ENCODE data around the gene TAF5. TPM values are rescaled to one million over a fixed set of nuclear protein-coding genes. Genes with fewer than 3 reads are reported as not detected.

TAF5 gene
- total RNA-seq, 2 experiments from 2014 or later: 15.3 to 16.8 TPM

GRCh38 chr10:103367379-103367781 is 396 bp upstream of the TAF5 start:
- CTCF ChIA-PET: interaction anchor here (0.7 to 1.8 kb wide), 4 partner anchors 9 to 18 kb away, joined by 3 to 7 read pairs (median 6); partner anchors contain the start of gene PCGF6
- H3K27ac Mint-ChIP-seq: peak overlapping the region; percentile 86

GRCh38 chr10:103373544-103373943 is 5.8 kb downstream of the TAF5 start:
- no peak overlapping the region for H3K4me3 Mint-ChIP-seq
- H3K27ac Mint-ChIP-seq: peak overlapping the region; percentile 1
- no peak for DNase-seq
- no peak for ATAC-seq
- H3K27me3 Mint-ChIP-seq: no peaks in the 10 kb centered on the region
- no peaks in the 10 kb centered on the region for H3K9me3 Mint-ChIP-seq (ENCODE audit: low read depth)
- CTCF ChIA-PET: interaction anchor here (1.7 kb wide), 1 partner anchor 15 kb away, joined by 3 read pairs; no protein-coding TSS in a partner anchor
- H3K4me1 Mint-ChIP-seq: peaks cover 31% of the 10 kb centered on the region
- H3K36me3 Mint-ChIP-seq: peaks cover 31% of the 10 kb centered on the region

More at GRCh38 chr10:103367379-103367781, 396 bp upstream of the TAF5 start:
- DNase-seq (no peak), ATAC-seq (no peak)
- no peaks in the 10 kb centered on the region for H3K9me3 Mint-ChIP-seq (ENCODE audit: low read depth)
- peak overlapping the region; percentile 87 for H3K4me3 Mint-ChIP-seq
- H3K27me3 Mint-ChIP-seq: no peaks in the 10 kb centered on the region
- H3K4me1 Mint-ChIP-seq: peaks cover 28% of the 10 kb centered on the region
- peaks cover 10% of the 10 kb centered on the region for H3K36me3 Mint-ChIP-seq

- H3K27ac Mint-ChIP-seq: no peak overlapping the region
- CTCF ChIA-PET: no interaction called here
Observed at GRCh38 chr10:103374263-103374662, 6.5 kb downstream of the TAF5 start.

GRCh38 chr10:103382769-103383168 is 15.0 kb downstream of the TAF5 start:
- Mint-ChIP-seq H3K36me3 (peaks cover 52% of the 10 kb centered on the region), H3K4me3 (no peak overlapping the region), H3K4me1 (peaks cover 4% of the 10 kb centered on the region), H3K27me3 (no peaks in the 10 kb centered on the region), H3K27ac (no peak overlapping the region), H3K9me3 (ENCODE audit: low read depth) (no peaks in the 10 kb centered on the region)
- DNase-seq (no peak), ATAC-seq (no peak)
- CTCF ChIA-PET: interaction anchor here (1.0 kb wide), 1 partner anchor 14 kb away, joined by 3 read pairs; the partner anchor contains the start of gene TAF5

More at GRCh38 chr10:103374263-103374662, 6.5 kb downstream of the TAF5 start:
- DNase-seq (no peak), ATAC-seq (no peak)
- Mint-ChIP-seq H3K36me3 (peaks cover 32% of the 10 kb centered on the region), H3K4me1 (peaks cover 27% of the 10 kb centered on the region), H3K9me3 (ENCODE audit: low read depth) (no peaks in the 10 kb centered on the region), H3K4me3 (no peak overlapping the region), H3K27me3 (no peaks in the 10 kb centered on the region)

DNA sequence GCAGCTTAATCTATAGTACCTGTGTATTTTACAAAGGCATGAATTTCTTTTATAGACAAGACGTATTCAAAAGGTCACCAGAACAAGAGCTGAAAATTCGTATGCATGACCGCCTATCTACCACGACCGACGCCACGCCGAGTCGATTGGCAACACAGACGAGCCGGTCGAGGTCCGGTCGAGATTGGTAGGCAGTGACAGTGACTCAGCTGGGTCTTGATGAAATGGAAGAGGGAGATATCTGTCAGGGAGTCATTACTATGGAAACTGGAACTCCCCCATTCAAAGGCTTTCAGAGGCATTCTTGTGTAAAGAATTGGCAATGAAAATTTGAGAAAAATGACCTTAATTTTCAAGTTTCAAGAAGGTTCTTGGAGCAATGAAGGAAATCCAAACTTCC is 26.4 kb downstream of the TAF5 start:
- DNase-seq (no peak), ATAC-seq (no peak)
- H3K9me3 Mint-ChIP-seq (ENCODE audit: low read depth): no peaks in the 10 kb centered on the region
- CTCF ChIA-PET: interaction anchor here (0.9 kb wide), 1 partner anchor 11 kb away, joined by 3 read pairs; no protein-coding TSS in a partner anchor
- peaks cover 54% of the 10 kb centered on the region for H3K4me1 Mint-ChIP-seq
- H3K36me3 Mint-ChIP-seq: peaks cover 30% of the 10 kb centered on the region
- H3K27ac Mint-ChIP-seq: peak overlapping the region; percentile 43
- no peak overlapping the region for H3K4me3 Mint-ChIP-seq
- H3K27me3 Mint-ChIP-seq: no peaks in the 10 kb centered on the region

- peaks cover 63% of the 10 kb centered on the region for H3K4me1 Mint-ChIP-seq
- DNase-seq (no peak), ATAC-seq (peak; percentile 1)
- peak overlapping the region; percentile 98 for H3K4me3 Mint-ChIP-seq
- H3K36me3 Mint-ChIP-seq: peaks cover 36% of the 10 kb centered on the region
- H3K27ac Mint-ChIP-seq: peak overlapping the region; percentile 92
- no peaks in the 10 kb centered on the region for H3K27me3 Mint-ChIP-seq
- no peaks in the 10 kb centered on the region for H3K9me3 Mint-ChIP-seq (ENCODE audit: low read depth)
- CTCF ChIA-PET: interaction anchor here (0.8 to 1.7 kb wide), 9 partner anchors 19 to 478 kb away, joined by 3 to 10 read pairs (median 3); partner anchors contain the start of gene PCGF6
Observed at GRCh38 chr10:103395754-103396066, 27.9 kb downstream of the TAF5 start.

GRCh38 chr10:103396067-103396788 is 28.5 kb downstream of the TAF5 start, which contains the start of the genes ATP5MK and PDCD11:
Gene ATP5MK (minus strand): TSS chr10:103396475. CDS start chr10:103392457, 4,018 bp downstream.
Gene PDCD11 (plus strand): TSS chr10:103396626. CDS start chr10:103398427, 1,801 bp downstream.
- H3K27ac Mint-ChIP-seq: peak within 1 kb of the TSS; percentile 92

GRCh38 chr10:103396789-103397087 is 29.0 kb downstream of the TAF5 start:
- peaks cover 33% of the 10 kb centered on the region for H3K36me3 Mint-ChIP-seq
- H3K4me3 Mint-ChIP-seq: peak overlapping the region; percentile 98
- H3K27me3 Mint-ChIP-seq: no peaks in the 10 kb centered on the region
- no peaks in the 10 kb centered on the region for H3K9me3 Mint-ChIP-seq (ENCODE audit: low read depth)
- ATAC-seq (no peak), DNase-seq (no peak)
- peaks cover 62% of the 10 kb centered on the region for H3K4me1 Mint-ChIP-seq
- H3K27ac Mint-ChIP-seq: peak overlapping the region; percentile 92
- CTCF ChIA-PET: interaction anchor here (0.8 to 3.3 kb wide), 6 partner anchors 11 to 86 kb away, joined by 3 to 11 read pairs (median 6); partner anchors contain the start of gene PCGF6

More at GRCh38 chr10:103396067-103396788, 28.5 kb downstream of the TAF5 start, which contains the start of the genes ATP5MK and PDCD11:
- H3K9me3 Mint-ChIP-seq (ENCODE audit: low read depth): no peaks in the 10 kb centered on the region
- no peaks in the 10 kb centered on the region for H3K27me3 Mint-ChIP-seq
- DNase-seq (peak; percentile 98), ATAC-seq (peak; percentile 99)
- H3K4me3 Mint-ChIP-seq: peak within 1 kb of the TSS; percentile 98
- H3K4me1 Mint-ChIP-seq: peaks cover 62% of the 10 kb centered on the region
- peaks cover 35% of the 10 kb centered on the region for H3K36me3 Mint-ChIP-seq
- CTCF ChIA-PET: interaction anchor here (0.8 to 3.3 kb wide), 11 partner anchors 11 to 479 kb away, joined by 3 to 11 read pairs (median 3); partner anchors contain the start of gene PCGF6

DNA sequence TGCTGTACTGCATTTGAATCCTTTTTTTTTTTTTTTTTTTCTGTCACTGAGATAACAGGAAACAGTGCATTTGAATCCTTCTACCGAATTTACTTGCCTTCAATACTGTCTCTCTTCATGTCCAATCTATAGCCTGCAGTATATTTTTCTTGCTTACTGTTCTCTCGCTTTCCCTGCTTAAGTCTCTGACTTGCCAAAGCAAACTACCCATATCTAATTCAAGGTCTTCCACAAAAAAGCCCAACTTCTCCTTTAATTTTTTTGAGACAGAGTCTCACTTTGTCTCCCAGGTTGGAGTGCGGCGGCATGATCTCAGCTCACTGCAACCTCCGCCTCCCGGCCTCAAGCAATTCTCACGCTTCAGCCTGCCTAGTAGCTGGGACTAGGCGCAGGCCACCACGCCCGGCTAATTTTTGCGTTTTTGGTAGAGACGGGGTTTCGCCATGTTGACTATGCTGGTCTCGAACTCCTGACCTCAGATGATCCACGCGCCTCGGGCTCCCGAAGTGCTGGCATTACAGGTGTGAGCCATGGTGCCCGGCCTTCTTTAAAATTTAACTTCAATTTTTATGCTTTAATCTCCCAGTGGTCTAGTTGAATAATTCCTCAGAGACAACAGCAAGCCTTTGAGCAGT is 29.5 kb downstream of the TAF5 start:
- peaks cover 34% of the 10 kb centered on the region for H3K36me3 Mint-ChIP-seq
- H3K4me1 Mint-ChIP-seq: peaks cover 62% of the 10 kb centered on the region
- DNase-seq (no peak), ATAC-seq (no peak)
- peak overlapping the region; percentile 98 for H3K4me3 Mint-ChIP-seq
- no peaks in the 10 kb centered on the region for H3K27me3 Mint-ChIP-seq
- peak overlapping the region; percentile 92 for H3K27ac Mint-ChIP-seq
- CTCF ChIA-PET: interaction anchor here (1.5 to 3.3 kb wide), 4 partner anchors 10 to 120 kb away, joined by 4 to 11 read pairs (median 8); partner anchors contain the start of genes INA and PCGF6
- no peaks in the 10 kb centered on the region for H3K9me3 Mint-ChIP-seq (ENCODE audit: low read depth)

- ATAC-seq (no peak), DNase-seq (no peak)
- H3K4me1 Mint-ChIP-seq: peaks cover 2% of the 10 kb centered on the region
- CTCF ChIA-PET: interaction anchor here (5.9 to 9.4 kb wide), 2 partner anchors 63 to 73 kb away, joined by 60 to 175 read pairs; partner anchors contain the start of gene CALHM3
- H3K27me3 Mint-ChIP-seq: no peaks in the 10 kb centered on the region
- H3K36me3 Mint-ChIP-seq: peaks cover 55% of the 10 kb centered on the region
- no peak overlapping the region for H3K27ac Mint-ChIP-seq
- H3K4me3 Mint-ChIP-seq: no peak overlapping the region
- no peaks in the 10 kb centered on the region for H3K9me3 Mint-ChIP-seq (ENCODE audit: low read depth)
Observed at GRCh38 chr10:103413564-103413963, 45.8 kb downstream of the TAF5 start.

DNA sequence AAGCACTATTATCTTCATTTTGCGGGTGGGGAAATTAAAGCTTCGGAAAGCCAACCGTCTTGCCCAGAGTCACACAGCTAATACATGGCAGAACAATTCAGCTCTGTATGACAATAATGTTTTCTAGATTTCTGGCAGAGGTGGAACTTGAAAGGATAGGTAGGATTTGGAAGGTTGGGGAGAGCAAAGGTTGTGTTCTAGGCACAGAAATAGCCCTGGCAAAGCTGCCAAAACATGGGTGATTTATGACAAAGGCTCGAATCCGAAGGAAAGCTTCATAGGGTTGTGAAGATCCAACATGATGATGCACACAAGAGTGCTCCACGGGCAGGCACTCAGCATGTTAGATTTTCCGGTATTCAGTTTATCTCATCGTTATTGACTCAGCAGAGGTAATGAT is 47.8 kb downstream of the TAF5 start:
- Mint-ChIP-seq H3K27ac (no peak overlapping the region), H3K27me3 (no peaks in the 10 kb centered on the region), H3K9me3 (ENCODE audit: low read depth) (no peaks in the 10 kb centered on the region), H3K4me1 (peaks cover 2% of the 10 kb centered on the region), H3K36me3 (peaks cover 58% of the 10 kb centered on the region), H3K4me3 (no peak overlapping the region)
- CTCF ChIA-PET: interaction anchor here (1.0 to 9.4 kb wide), 14 partner anchors 9 to 270 kb away, joined by 3 to 175 read pairs (median 8); partner anchors contain the start of genes ATP5MK, CALHM2, CALHM3 and NEURL1
- ATAC-seq (no peak), DNase-seq (no peak)

DNA sequence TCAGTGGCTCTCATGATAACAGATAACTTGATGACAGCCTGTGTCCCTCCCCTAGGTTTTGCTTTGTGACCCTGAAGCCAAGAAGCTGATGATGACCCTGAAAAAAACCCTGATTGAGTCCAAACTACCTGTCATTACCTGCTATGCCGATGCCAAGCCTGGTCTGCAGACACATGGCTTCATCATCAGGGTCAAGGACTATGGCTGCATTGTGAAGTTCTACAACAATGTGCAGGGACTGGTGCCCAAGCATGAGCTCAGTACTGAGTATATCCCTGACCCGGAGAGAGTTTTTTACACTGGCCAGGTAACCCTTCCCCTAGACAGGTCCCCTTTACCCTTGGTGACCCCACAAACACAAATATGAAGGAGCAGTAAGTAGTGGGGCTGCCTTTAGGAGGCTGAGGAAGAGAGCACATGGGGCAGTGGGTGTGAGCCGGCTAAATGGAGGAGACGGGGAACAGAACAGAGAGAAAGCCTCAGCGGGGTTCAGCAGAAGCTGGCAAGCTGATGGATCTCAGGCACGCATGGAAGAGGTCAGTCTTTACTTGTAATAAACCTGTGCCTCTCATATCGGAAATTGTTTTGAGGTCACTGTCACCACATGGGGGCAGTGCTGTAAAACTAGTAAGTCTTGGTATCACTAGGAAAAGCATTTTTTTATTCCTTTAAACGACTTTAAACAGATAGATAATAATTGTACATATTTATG is 48.8 kb downstream of the TAF5 start:
- no peaks in the 10 kb centered on the region for H3K9me3 Mint-ChIP-seq (ENCODE audit: low read depth)
- H3K4me3 Mint-ChIP-seq: no peak overlapping the region
- ATAC-seq (peak; percentile 69), DNase-seq (peak; percentile 81)
- CTCF ChIA-PET: interaction anchor here (0.7 to 9.4 kb wide), 25 partner anchors 8 to 269 kb away, joined by 3 to 175 read pairs (median 4); partner anchors contain the start of genes ATP5MK, CALHM2, CALHM3 and NEURL1
- H3K36me3 Mint-ChIP-seq: peaks cover 61% of the 10 kb centered on the region
- H3K4me1 Mint-ChIP-seq: peaks cover 2% of the 10 kb centered on the region
- no peaks in the 10 kb centered on the region for H3K27me3 Mint-ChIP-seq
- peak overlapping the region; percentile 59 for H3K27ac Mint-ChIP-seq
